Psoas muscle (tissue), 8 donors: Measurements from ENCODE around the gene ZSWIM5. TPM values are rescaled to one million over a fixed set of nuclear protein-coding genes. Genes with fewer than 3 reads are reported as not detected.
"Not testable (repeated sequence)": the region's sequence is repeated elsewhere in the genome, so short reads cannot be mapped to it uniquely, and the experiment has no call there.

ENCODE experiments used
- ATAC-seq, 4 donors: fragments of 200-7000 bp; cut with Tn5 transposase; one replicate each; pipeline ENCODE4 v1.9.1; 2020; ENCODE audit warnings: moderate library complexity in 3 of 4, mild to moderate bottlenecking in 2 of 4
- DNase-seq, 2 donors: peaks; one replicate each; pipeline ENCODE4 v3.0.0-alpha.2; 2020
- H3K27ac ChIP-seq: fragments of 200-600 bp; one replicate; pipeline ENCODE4 v1.8.0; 2022
- H3K27me3 ChIP-seq, 3 donors: fragments of 200-600 bp in 1 of 3; one replicate each; pipeline versions ENCODE4 v1.6.1 to v1.8.0; 2013 to 2022; ENCODE audit warnings: low read length in 2 of 3, mild to moderate bottlenecking in 2 of 3, moderate library complexity in 1 of 3; ENCODE audit not compliant: insufficient read depth in 3 of 3
- H3K36me3 ChIP-seq, 2 donors: fragments of 200-600 bp in 1 of 2; one replicate each; pipeline versions ENCODE4 v1.6.1 to v1.8.0; 2013 to 2022; ENCODE audit warnings: low read depth in 1 of 2, mild to moderate bottlenecking in 1 of 2, moderate library complexity in 1 of 2; ENCODE audit not compliant: insufficient read depth in 1 of 2
- H3K4me1 ChIP-seq: fragments of 200-600 bp; one replicate; pipeline ENCODE4 v1.8.0; 2022
- H3K4me3 ChIP-seq: fragments of 200-600 bp; one replicate; pipeline ENCODE4 v1.8.0; 2022; ENCODE audit warnings: mild to moderate bottlenecking
- H3K9me3 ChIP-seq: fragments of 200-600 bp; one replicate; pipeline ENCODE4 v1.8.0; 2022
- WGBS, 3 donors: extraction: QIAGEN DNeasy Blood & Tissue Kit; methylation state at CpG; one replicate each; pipeline versions ENCODE4 v1.1.6 to v1.1.7; 2013; 5-methylcytosine and 5-hydroxymethylcytosine counted together
- intact Hi-C, 2 donors: fragments of 100-400 bp; cut with DNase I; formaldehyde crosslinking; loops; one replicate each; pipeline versions ENCODE4 v1.11.0 to v1.14.2; 2022
- polyA plus RNA-seq, 3 donors: library from polyadenylated mRNA; stranded (reverse); fragments of 200-250 nt; gene quantifications; one replicate each; pipeline ENCODE4 v1.2.3, GENCODE V29; 2013
- total RNA-seq, 4 donors: library from RNA; stranded (reverse); fragmentation: NEBNext Ultra II Directional in 2 of 4; extraction: Animal tissue kit (Norgen Biotek cat#: 25700) in 2 of 4; gene quantifications; one replicate each; pipeline versions ENCODE4 v1.2.1 to v1.2.4, GENCODE V29; 2021 to 2023
- TF ChIP-seq, protein P1 (sequence below): fragments of 200-600 bp; IDR thresholded peaks from one replicate; pipeline ENCODE4 v1.8.0; 2022; ENCODE audit warnings: antibody characterized with exemption
- donor health status: healthy with polysubstance abuse.
- donor health status: DM: no; HTN: no; CAD: no; lungs with moderate emphysema.
- donor health status: Bipolar disorder and iron deficiency.
- donor health status: healthy.
- donor health status: DM: yes; HTN: yes; CAD: no.
- donor health status: DM: no; HTN: no; CAD: no.
- donor health status: DM: no; HTN: no; CAD: no.
- donor health status: DM: yes; HTN: yes; CAD: no.

ZSWIM5 gene
- total and polyA plus RNA-seq, 7 donors, result 0.03 to 0.98 (median 0.50) TPM

DNA sequence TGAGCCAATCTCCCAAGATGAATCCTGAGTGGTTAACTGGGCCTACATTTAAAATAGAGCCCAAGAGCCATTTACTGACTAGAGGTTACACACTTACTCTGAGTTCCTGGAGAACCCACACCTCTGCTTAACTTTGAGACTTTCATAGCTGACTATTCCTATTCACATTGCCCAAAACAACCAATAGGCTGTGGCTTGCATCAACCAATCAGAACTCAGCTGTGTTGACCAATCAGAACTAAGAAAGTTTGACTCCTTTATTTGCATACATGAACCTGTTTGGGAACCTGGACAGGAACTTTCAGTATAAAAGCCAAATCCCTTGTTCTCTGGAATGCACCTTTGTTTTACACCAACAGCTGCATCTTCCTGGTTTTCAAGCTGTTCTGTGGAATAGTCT, 9.5 kb downstream of the ZSWIM5 start:
- no peaks in the 10 kb centered on the region for H3K27me3 ChIP-seq
- TF ChIP-seq, protein P1, sequence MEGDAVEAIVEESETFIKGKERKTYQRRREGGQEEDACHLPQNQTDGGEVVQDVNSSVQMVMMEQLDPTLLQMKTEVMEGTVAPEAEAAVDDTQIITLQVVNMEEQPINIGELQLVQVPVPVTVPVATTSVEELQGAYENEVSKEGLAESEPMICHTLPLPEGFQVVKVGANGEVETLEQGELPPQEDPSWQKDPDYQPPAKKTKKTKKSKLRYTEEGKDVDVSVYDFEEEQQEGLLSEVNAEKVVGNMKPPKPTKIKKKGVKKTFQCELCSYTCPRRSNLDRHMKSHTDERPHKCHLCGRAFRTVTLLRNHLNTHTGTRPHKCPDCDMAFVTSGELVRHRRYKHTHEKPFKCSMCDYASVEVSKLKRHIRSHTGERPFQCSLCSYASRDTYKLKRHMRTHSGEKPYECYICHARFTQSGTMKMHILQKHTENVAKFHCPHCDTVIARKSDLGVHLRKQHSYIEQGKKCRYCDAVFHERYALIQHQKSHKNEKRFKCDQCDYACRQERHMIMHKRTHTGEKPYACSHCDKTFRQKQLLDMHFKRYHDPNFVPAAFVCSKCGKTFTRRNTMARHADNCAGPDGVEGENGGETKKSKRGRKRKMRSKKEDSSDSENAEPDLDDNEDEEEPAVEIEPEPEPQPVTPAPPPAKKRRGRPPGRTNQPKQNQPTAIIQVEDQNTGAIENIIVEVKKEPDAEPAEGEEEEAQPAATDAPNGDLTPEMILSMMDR, result no peak
- no peaks in the 10 kb centered on the region for H3K4me1 ChIP-seq
- no peaks in the 10 kb centered on the region for H3K36me3 ChIP-seq
- no peak for DNase-seq
- H3K27ac ChIP-seq, result no peak overlapping the region
- no peaks in the 10 kb centered on the region for H3K9me3 ChIP-seq
- ATAC-seq, result no peak
- intact Hi-C loops, result no loop called here
- H3K4me3 ChIP-seq, result no peak overlapping the region

DNA sequence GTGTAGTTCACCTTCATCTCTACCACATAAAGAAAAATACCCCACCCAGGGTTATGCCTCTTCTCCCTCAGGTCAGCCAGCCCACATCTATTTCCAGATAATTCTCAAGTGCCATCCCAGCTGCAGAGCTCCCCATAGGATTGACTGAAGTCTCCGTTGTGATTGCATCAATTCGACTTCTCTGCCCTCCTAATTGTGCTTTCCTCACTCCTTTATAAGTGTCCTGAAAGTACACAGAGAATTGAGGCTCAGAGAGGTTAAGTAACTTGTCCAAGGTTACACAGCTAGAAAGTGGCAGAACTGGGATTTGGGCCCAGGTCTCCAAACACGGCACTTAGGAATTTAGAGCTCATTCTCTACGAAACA, 15.0 kb downstream of the ZSWIM5 start:
- Histone ChIP-seq H3K27ac (no peak overlapping the region), H3K4me3 (no peak overlapping the region), H3K36me3 (no peaks in the 10 kb centered on the region), H3K27me3 (no peaks in the 10 kb centered on the region), H3K9me3 (no peaks in the 10 kb centered on the region), H3K4me1 (no peaks in the 10 kb centered on the region)
- WGBS, 3 donors, result 76 to 86% (median 82%) methylated on average over 4 of the region's 4 CpGs
- no peak for ATAC-seq
- intact Hi-C loops, result no loop called here
- TF ChIP-seq, protein P1, result no peak
- no peak for DNase-seq

DNA sequence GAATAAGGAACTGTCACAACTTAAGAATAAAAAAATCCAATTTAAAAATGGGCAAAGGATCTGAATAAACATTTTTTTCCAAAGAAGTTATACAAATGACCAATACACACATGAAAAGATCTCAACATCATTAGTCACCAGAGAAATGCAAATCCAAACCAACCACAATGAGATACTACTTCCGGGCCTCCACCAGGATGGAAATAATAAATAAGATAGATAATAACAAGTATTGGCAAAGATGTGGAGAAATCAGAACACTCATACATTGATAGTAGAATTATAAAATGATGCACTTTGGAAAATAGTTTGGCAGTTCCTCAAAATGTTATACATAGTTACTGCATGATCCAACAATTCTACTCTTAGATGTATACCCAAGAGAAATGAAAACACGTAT, 18.7 kb downstream of the ZSWIM5 start:
- Histone ChIP-seq H3K27me3 (no peaks in the 10 kb centered on the region), H3K36me3 (no peaks in the 10 kb centered on the region), H3K27ac (no peak overlapping the region), H3K9me3 (no peaks in the 10 kb centered on the region), H3K4me1 (no peaks in the 10 kb centered on the region), H3K4me3 (no peak overlapping the region)
- intact Hi-C loops, result no loop called here
- 65 to 78% (median 73%) methylated on average over 2 of the region's 2 CpGs for WGBS, 3 donors
- TF ChIP-seq, protein P1, result no peak
- DNase-seq (no peak), ATAC-seq (no peak)

DNA sequence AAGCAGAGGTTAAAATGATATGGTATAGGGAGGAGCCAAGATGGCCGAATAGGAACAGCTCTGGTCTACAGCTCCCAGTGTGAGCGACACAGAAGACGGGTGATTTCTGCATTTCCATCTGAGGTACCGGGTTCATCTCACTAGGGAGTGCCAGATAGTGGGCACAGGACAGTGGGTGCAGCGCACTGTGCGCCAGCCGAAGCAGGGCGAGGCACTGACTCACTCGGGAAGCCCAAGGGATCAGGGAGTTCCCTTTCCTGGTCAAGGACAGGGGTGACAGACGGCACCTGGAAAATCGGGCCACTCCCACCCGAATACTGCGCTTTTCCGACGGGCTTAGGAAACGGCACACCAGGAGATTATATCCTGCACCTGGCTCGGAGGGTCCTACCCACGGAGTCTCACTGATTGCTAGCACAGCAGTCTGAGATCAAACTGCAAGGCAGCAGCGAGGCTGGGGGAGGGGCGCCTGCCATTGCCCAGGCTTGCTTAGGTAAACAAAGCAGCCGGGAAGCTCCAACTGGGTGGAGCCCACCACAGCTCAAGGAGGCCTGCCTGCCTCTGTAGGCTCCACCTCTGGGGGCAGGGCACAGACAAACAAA, 26.4 kb downstream of the ZSWIM5 start:
- intact Hi-C loops, DNase-seq, H3K4me3 ChIP-seq, ATAC-seq, H3K36me3 ChIP-seq, H3K27me3 ChIP-seq, H3K27ac ChIP-seq, H3K9me3 ChIP-seq, H3K4me1 ChIP-seq: not testable (repeated sequence)
- WGBS, 3 donors, result 93 to 95% (median 95%) methylated on average over 16 to 18 of the region's 21 CpGs

DNA sequence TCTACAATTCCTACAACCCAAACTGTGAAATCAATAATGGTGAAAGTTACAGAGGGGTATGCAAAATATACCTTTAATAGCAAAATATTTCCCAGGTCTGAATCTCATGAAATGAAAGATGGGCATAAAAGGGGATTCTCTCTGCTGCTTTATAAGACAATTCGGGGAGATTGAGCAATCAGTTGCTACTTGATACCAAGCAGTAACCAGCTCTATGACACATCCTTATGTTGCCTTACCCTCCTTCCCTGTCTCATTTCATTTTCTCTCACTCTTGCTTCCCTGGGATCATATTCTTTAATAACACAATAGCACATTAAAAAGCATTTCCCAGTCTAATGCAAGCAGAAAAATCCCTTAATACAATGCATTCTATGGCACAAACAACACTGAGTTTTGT, 29.0 kb downstream of the ZSWIM5 start:
- H3K36me3 ChIP-seq, result no peaks in the 10 kb centered on the region
- no peaks in the 10 kb centered on the region for H3K27me3 ChIP-seq
- no peak overlapping the region for H3K27ac ChIP-seq
- no peak overlapping the region for H3K4me3 ChIP-seq
- intact Hi-C loops, result no loop called here
- TF ChIP-seq, protein P1, result no peak
- 48 to 65% (median 61%) methylated on average over 1 of the region's 1 CpG for WGBS, 3 donors
- DNase-seq, result no peak
- peaks cover 8% of the 10 kb centered on the region for H3K9me3 ChIP-seq
- ATAC-seq, result no peak
- no peaks in the 10 kb centered on the region for H3K4me1 ChIP-seq
